NOMO-1 treated with dmso at 0.1 percent for 144 hours (cell line): ENCODE results near the gene LSM8.
"Not testable (repeated sequence)": the region's sequence is repeated elsewhere in the genome, so short reads cannot be mapped to it uniquely, and the experiment has no call there.

Source experiments
- DNase-seq: peaks from one replicate; lab custom pipeline; 2025; ENCODE audit not compliant: unreplicated experiment; lab: John Stamatoyannopoulos, UW

Gene LSM8

GRCh38 chr7:118202061-118202460 lies 18.1 kb downstream of the LSM8 start:
- no peak for DNase-seq

GRCh38 chr7:118214051-118214832 lies 30.3 kb downstream of the LSM8 start:
- DNase-seq: no peak

DNA sequence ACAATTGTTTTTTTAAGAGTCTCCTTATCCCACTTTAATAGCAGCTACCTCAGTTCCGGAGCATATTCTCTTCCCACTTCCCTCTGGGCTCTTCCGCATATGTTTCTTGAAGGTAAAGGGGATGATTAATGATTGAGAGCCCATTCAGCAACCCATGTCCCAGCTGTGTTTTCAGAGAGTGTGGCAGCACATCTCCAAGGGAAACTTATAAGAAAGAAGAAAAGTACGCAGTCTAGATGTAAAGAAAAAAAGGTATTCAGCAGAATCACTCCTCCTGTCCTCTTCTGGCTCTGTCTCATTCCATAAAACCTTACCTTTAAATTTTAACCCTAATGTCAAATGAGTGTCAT lies 30.8 kb downstream of the LSM8 start:
- DNase-seq: no peak

GRCh38 chr7:118217210-118217619 lies 33.3 kb downstream of the LSM8 start:
- no peak for DNase-seq

DNA sequence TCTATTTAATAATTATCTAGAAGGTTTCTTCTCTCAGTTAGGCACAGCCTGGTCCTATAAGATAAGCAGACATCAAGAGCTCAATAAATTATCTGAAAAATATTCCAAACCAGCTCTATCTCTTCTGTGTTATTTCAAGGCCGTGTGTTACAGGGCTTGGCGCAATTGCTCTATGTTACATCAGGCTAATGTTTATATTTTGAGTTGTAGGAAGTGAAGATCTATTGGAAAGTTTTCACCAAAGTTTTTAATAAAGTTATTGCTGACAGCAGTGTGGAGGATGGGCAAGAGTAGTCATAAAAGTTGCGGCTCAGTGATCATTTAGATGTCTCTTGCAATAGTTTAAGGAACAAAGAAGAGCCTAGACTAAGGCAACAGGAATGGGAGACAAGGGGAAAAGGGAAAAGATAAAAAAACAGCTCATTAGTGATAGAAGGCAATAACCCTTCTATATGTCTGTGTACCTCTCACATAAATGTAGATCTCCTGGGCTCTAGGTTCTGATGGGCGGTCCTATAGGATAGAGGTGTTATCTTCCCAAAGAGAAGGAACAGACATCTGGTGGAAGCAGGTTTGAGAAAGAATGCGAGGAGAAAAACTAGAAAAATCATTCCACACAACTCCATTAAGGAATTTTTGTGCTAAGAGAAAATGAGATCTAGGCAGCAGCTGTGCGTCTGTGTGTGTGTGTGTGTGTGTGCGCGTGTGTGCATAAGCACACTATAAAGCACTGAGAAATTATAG lies 34.6 kb downstream of the LSM8 start:
- no peak for DNase-seq

- no peak for DNase-seq
Observed at GRCh38 chr7:118219157-118219512, 35.2 kb downstream of the LSM8 start.

DNA sequence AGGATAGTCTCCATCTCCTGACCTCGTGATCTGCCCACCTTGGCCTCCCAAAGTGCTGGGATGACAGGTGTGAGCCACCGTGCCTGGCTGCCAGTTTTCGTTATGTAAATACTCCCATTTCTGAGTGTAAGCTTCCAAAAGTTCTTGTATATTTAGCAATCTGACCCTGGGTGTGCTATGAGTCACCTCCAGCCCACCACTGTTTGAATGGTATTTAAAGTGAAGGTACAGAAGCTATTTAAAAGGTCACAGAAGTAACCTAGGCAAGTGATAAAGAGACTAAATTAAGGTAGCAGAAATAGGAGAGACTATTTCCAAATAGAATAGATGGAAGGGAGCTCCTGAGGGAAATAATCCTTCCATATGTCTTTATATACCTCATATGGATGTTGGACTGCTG lies 36.6 kb downstream of the LSM8 start:
- no peak for DNase-seq

GRCh38 chr7:118222591-118222990 lies 38.6 kb downstream of the LSM8 start:
- DNase-seq: no peak

DNA sequence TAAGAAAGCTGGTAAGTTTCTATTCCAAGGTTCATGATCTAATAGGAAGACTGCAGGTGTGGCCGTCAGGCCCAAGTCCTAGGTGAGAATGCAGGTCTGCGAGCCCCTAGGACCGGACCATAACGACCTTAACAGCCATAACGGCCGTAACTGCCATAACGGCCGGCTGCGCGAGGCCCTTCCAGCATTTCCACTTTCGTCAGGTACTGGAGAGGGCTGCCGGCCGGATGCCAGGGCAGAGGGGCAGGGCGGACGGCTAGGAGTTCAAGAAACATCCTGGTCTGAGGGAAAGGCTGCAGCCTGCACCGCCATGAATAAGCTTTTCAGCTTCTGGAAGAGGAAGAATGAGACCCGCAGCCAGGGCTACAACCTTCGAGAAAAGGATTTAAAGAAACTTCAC lies 40.6 kb downstream of the LSM8 start, which contains the start of gene ANKRD7:
TSS of gene ANKRD7 (plus strand) at position 184 of the 400 bp plus-strand sequence. CDS start at position 311, 127 bp downstream.
- no peak for DNase-seq

GRCh38 chr7:118232837-118233236 lies 48.9 kb downstream of the LSM8 start:
- no peak for DNase-seq

GRCh38 chr7:118233799-118234198 lies 49.8 kb downstream of the LSM8 start:
- DNase-seq: no peak

- no peak for DNase-seq
Observed at GRCh38 chr7:118239014-118239413, 55.0 kb downstream of the LSM8 start.

- not testable (repeated sequence) for DNase-seq
Observed at GRCh38 chr7:118240320-118240719, 56.4 kb downstream of the LSM8 start.
